Lung (tissue), 12 donors: ENCODE results near the gene GABRB2. TPM values are rescaled to one million over a fixed set of nuclear protein-coding genes. Genes with fewer than 3 reads are reported as not detected.

Experiments
- ATAC-seq: fragments of 200-7000 bp; cut with Tn5 transposase; one replicate; pipeline ENCODE4 v1.9.1; 2020; ENCODE audit warnings: moderate number of reproducible peaks; ENCODE audit not compliant: insufficient read depth, low FRiP score
- DNase-seq, 3 donors: peaks; one replicate each; pipeline ENCODE4 v3.0.0-alpha.2; 2013 to 2017
- H3K27ac ChIP-seq, 2 donors: one replicate each; pipeline ENCODE4 v1.5.1; 2013; ENCODE audit warnings: mild to moderate bottlenecking in 2 of 2, moderate library complexity in 2 of 2, control low read depth in 1 of 2, inconsistent platforms in 1 of 2, low read depth in 1 of 2, low read length in 1 of 2
- H3K27me3 ChIP-seq, 3 donors: one replicate each; pipeline ENCODE4 v1.5.1; 2013; ENCODE audit warnings: low read length in 2 of 3; ENCODE audit not compliant: control insufficient read depth in 3 of 3, insufficient read depth in 3 of 3
- H3K36me3 ChIP-seq, 4 donors: one replicate each; pipeline ENCODE4 v1.5.1; 2013; ENCODE audit warnings: low read length in 4 of 4, mild to moderate bottlenecking in 1 of 4, moderate library complexity in 1 of 4; ENCODE audit not compliant: control insufficient read depth in 4 of 4, insufficient read depth in 4 of 4
- H3K4me1 ChIP-seq, 5 donors: one replicate each; pipeline ENCODE4 v1.5.1; 2013; ENCODE audit warnings: low read length in 5 of 5, mild to moderate bottlenecking in 2 of 5, moderate library complexity in 1 of 5; ENCODE audit not compliant: control insufficient read depth in 5 of 5, insufficient read depth in 5 of 5
- H3K4me3 ChIP-seq: one replicate; pipeline ENCODE4 v1.5.1; 2013; ENCODE audit warnings: mild to moderate bottlenecking, control low read depth, moderate library complexity
- H3K9ac ChIP-seq, 2 donors: one replicate each; pipeline ENCODE4 v1.5.1; 2013; ENCODE audit warnings: low read length in 2 of 2, control low read depth in 1 of 2; ENCODE audit not compliant: insufficient read depth in 1 of 2
- H3K9me3 ChIP-seq, 4 donors: one replicate each; pipeline ENCODE4 v1.5.1; 2013; ENCODE audit warnings: low read length in 3 of 4, mild to moderate bottlenecking in 1 of 4, moderate library complexity in 1 of 4; ENCODE audit not compliant: control insufficient read depth in 4 of 4, insufficient read depth in 3 of 4
- WGBS, 2 donors: extraction: QIAGEN DNeasy Blood & Tissue Kit; methylation state at CpG; one replicate each; pipeline ENCODE4 v1.1.7; 2013; 5-methylcytosine and 5-hydroxymethylcytosine counted together
- polyA plus RNA-seq, 2 donors: library from polyadenylated mRNA; stranded (reverse); fragments of 200-250 nt; gene quantifications; one replicate each; pipeline ENCODE4 v1.2.1, GENCODE V29; 2013
- total RNA-seq, 2 donors: library from RNA; depleted of rRNA in 1 of 2; stranded (reverse); fragments of >200 nt in 1 of 2; gene quantifications; one replicate each; pipeline ENCODE4 v1.2.1, GENCODE V29; 2014 to 2021
- TF ChIP-seq, protein P1 (sequence below): IDR thresholded peaks from 2 replicates; pipeline ENCODE4 v1.5.1; 2012; ENCODE audit warnings: mild to moderate bottlenecking; ENCODE audit errors: control extremely low read depth, extremely low read depth
- donor health status: control.
- donor health status: control.
- donor health status: Bipolar disorder and iron deficiency.
- donor health status: healthy.
- donor health status: DM: yes; HTN: yes; CAD: no.

GABRB2 gene
- total and polyA plus RNA-seq, 4 donors, result 0.28 to 6.8 (median 0.86) TPM

DNA sequence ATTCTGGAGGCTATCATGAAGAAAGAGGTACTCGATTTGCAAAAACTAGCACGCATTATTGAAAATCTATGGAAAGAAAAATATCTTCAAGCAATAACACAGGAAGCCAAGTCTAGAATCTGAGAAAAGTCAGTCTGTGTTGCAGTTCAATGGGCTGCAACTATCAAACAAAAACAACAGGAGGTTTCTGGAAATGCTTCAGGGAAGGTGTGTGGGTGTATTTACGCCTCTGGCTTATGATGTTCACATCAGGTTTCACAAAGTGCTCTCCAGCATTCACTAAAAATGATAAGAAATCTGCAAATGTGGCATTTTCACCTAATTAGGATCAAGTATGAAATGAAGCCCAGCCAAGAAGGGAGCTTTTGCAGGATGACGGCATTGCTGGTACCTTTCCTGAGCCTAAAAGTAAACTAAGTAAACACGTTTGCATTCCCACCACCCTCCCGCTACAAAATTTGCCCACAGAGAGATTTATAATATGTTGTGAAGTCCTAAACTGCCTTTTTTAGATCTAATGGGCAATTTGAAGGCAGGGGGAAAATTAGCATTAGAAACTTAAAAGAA lies 146.4 kb downstream of the GABRB2 start:
- ATAC-seq (no peak), DNase-seq (peak in 2 of 3 donors; percentile 10 to 32)
- no peaks in the 10 kb centered on the region for H3K27me3 ChIP-seq
- H3K27ac ChIP-seq, result no peak overlapping the region
- H3K4me3 ChIP-seq, result no peak overlapping the region
- 60 to 71% methylated on average over 6 of the region's 6 CpGs for WGBS, 2 donors
- no peaks in the 10 kb centered on the region for H3K4me1 ChIP-seq
- TF ChIP-seq, protein P1, sequence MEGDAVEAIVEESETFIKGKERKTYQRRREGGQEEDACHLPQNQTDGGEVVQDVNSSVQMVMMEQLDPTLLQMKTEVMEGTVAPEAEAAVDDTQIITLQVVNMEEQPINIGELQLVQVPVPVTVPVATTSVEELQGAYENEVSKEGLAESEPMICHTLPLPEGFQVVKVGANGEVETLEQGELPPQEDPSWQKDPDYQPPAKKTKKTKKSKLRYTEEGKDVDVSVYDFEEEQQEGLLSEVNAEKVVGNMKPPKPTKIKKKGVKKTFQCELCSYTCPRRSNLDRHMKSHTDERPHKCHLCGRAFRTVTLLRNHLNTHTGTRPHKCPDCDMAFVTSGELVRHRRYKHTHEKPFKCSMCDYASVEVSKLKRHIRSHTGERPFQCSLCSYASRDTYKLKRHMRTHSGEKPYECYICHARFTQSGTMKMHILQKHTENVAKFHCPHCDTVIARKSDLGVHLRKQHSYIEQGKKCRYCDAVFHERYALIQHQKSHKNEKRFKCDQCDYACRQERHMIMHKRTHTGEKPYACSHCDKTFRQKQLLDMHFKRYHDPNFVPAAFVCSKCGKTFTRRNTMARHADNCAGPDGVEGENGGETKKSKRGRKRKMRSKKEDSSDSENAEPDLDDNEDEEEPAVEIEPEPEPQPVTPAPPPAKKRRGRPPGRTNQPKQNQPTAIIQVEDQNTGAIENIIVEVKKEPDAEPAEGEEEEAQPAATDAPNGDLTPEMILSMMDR, result no peak
- no peaks in the 10 kb centered on the region for H3K36me3 ChIP-seq
- H3K9ac ChIP-seq, result no peak overlapping the region
- H3K9me3 ChIP-seq, result no peaks in the 10 kb centered on the region

DNA sequence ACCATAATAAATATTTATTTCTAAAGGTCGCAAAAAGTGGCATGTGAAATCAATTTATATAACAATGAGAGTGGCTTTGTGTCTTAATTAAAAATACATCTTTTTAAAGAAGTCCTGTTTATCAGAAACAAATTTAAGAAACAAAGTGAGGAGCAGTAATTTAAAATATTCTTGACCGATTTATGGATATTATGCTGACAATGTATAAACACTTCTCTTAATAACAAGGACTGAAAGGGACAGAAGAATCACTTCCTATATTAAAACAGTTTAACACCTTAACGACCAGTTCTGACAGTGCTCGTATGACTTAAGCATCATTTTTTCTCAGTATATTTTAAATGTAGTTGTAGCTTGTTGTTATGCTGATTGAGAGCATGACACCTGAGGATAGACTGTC lies 149.1 kb downstream of the GABRB2 start:
- no peak for ATAC-seq

GRCh38 chr5:161396171-161396570 lies 150.4 kb downstream of the GABRB2 start:
- DNase-seq, result no peak
- H3K4me3 ChIP-seq, result no peak overlapping the region
- H3K36me3 ChIP-seq, result no peaks in the 10 kb centered on the region
- H3K4me1 ChIP-seq, result no peaks in the 10 kb centered on the region
- H3K27ac ChIP-seq, result no peak overlapping the region
- 55 to 58% methylated on average over 3 of the region's 3 CpGs for WGBS, 2 donors
- no peak overlapping the region for H3K9ac ChIP-seq
- ATAC-seq, result no peak
- H3K9me3 ChIP-seq, result no peaks in the 10 kb centered on the region
- H3K27me3 ChIP-seq, result no peaks in the 10 kb centered on the region
- TF ChIP-seq, protein P1, result no peak

More for the DNA sequence above, 149.1 kb downstream of the GABRB2 start:
- no peaks in the 10 kb centered on the region for H3K36me3 ChIP-seq
- no peaks in the 10 kb centered on the region for H3K27me3 ChIP-seq
- no peak overlapping the region for H3K4me3 ChIP-seq
- H3K9ac ChIP-seq, result no peak overlapping the region
- no peaks in the 10 kb centered on the region for H3K9me3 ChIP-seq
- H3K4me1 ChIP-seq, result no peaks in the 10 kb centered on the region
- no peak overlapping the region for H3K27ac ChIP-seq
- TF ChIP-seq, protein P1, result no peak
- 78 to 85% methylated on average over 4 of the region's 4 CpGs for WGBS, 2 donors
- no peak for DNase-seq

DNA sequence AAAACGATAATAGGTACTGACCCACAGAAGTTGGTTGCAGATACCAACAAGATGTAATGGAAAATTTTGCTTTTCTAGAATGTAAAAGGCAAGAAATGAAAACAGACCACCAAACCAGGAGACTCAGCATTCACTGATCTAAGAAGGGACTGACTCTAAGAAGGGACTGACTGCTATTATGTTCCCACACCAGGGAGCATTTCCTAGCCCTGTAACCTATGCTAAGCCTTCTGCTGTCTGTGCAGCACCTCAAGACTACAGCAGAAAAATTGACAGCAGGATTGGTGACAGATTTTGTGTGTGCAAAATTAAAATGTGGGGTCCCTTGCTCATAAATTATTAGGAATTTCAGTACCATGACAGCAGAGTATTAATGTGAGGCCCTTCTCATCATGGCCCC lies 154.8 kb downstream of the GABRB2 start:
- H3K27ac ChIP-seq, result no peak overlapping the region
- H3K9ac ChIP-seq, result no peak overlapping the region
- TF ChIP-seq, protein P1, result no peak
- 85 to 87% methylated on average over 1 of the region's 1 CpG for WGBS, 2 donors
- no peaks in the 10 kb centered on the region for H3K27me3 ChIP-seq
- H3K4me3 ChIP-seq, result no peak overlapping the region
- no peaks in the 10 kb centered on the region for H3K9me3 ChIP-seq
- ATAC-seq (no peak), DNase-seq (no peak)
- no peaks in the 10 kb centered on the region for H3K4me1 ChIP-seq
- no peaks in the 10 kb centered on the region for H3K36me3 ChIP-seq
